ENCODE results near the gene NRXN3.

Gene NRXN3

DNA sequence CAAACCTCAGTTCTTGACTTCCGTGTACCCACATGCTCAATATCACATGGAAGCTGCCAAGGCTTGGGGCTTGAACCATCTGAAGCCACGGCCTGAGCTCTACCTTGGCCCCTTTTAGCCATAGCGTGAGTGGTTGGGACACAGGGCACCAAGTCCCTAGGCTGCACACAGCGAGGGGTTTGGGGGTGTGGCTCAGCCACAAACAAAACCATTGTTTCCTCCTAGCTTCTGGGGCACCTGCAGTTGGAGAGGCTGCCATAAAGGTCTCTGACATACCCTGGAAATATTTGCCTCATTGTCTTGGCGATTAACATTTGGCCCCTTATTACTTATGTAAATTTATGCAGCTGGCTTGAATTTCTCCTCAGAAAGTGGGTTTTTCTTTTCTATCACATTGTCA, 628.6 kb downstream of the NRXN3 start:
- no peak overlapping the region for H3K4me3 ChIP-seq (ENCODE audit: low read depth, low read length)
- TF ChIP-seq, protein P1, sequence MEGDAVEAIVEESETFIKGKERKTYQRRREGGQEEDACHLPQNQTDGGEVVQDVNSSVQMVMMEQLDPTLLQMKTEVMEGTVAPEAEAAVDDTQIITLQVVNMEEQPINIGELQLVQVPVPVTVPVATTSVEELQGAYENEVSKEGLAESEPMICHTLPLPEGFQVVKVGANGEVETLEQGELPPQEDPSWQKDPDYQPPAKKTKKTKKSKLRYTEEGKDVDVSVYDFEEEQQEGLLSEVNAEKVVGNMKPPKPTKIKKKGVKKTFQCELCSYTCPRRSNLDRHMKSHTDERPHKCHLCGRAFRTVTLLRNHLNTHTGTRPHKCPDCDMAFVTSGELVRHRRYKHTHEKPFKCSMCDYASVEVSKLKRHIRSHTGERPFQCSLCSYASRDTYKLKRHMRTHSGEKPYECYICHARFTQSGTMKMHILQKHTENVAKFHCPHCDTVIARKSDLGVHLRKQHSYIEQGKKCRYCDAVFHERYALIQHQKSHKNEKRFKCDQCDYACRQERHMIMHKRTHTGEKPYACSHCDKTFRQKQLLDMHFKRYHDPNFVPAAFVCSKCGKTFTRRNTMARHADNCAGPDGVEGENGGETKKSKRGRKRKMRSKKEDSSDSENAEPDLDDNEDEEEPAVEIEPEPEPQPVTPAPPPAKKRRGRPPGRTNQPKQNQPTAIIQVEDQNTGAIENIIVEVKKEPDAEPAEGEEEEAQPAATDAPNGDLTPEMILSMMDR (IDR thresholded peaks at IDR 0.05; ENCODE audit: low read depth, low read length): no peak

GRCh38 chr14:78805570-78805969, 635.4 kb downstream of the NRXN3 start:
- no peak overlapping the region for H3K4me3 ChIP-seq (ENCODE audit: low read depth, low read length)
- TF ChIP-seq, protein P1 (IDR thresholded peaks at IDR 0.05; ENCODE audit: low read depth, low read length): no peak

- no peak overlapping the region for H3K4me3 ChIP-seq (ENCODE audit: low read depth, low read length)
- TF ChIP-seq, protein P1 (IDR thresholded peaks at IDR 0.05; ENCODE audit: low read depth, low read length): no peak
These were observed 652.9 kb downstream of the NRXN3 start for GRCh38 chr14:78823035-78823434.

DNA sequence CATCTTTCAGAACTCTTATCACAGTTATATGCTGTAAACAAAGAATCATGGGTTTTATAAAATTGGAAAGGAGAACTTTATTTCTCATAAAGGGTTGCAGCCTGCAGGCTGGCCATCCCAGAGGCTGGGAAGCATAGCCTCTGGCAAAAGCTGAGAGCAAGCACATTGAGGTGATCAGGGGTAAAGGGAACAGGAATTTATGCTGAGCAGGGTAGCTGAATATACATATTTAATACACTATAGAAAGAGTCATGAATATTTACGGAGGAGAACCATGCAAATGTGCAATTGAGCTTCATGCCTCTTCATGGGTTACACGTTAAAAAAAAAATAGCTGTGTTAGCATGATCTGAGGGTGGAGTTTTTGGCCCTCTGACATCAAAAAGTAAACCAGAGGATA, 653.3 kb downstream of the NRXN3 start:
- TF ChIP-seq, protein P1 (IDR thresholded peaks at IDR 0.05; ENCODE audit: low read depth, low read length): no peak
- no peak overlapping the region for H3K4me3 ChIP-seq (ENCODE audit: low read depth, low read length)

DNA sequence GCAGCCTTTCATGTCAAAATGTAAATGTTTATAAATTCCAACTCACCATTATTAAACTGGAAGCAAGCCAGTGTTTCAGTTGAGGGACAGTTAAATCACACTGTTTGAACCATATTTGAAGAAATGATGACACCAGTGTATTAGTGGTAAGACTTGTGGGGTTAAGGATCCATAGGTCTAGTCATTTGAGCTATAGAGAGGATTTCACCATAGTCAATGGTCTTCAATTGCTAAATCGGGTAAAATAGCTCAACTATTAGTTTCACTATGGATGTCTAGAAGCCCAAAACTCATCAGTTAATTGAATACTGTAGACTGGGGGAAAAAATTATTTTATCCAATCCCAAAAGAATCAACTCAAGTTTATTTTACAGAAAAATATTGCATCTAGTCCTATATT, 659.1 kb downstream of the NRXN3 start:
- TF ChIP-seq, protein P1 (IDR thresholded peaks at IDR 0.05; ENCODE audit: low read depth, low read length): no peak
- H3K4me3 ChIP-seq (ENCODE audit: low read depth, low read length): no peak overlapping the region

DNA sequence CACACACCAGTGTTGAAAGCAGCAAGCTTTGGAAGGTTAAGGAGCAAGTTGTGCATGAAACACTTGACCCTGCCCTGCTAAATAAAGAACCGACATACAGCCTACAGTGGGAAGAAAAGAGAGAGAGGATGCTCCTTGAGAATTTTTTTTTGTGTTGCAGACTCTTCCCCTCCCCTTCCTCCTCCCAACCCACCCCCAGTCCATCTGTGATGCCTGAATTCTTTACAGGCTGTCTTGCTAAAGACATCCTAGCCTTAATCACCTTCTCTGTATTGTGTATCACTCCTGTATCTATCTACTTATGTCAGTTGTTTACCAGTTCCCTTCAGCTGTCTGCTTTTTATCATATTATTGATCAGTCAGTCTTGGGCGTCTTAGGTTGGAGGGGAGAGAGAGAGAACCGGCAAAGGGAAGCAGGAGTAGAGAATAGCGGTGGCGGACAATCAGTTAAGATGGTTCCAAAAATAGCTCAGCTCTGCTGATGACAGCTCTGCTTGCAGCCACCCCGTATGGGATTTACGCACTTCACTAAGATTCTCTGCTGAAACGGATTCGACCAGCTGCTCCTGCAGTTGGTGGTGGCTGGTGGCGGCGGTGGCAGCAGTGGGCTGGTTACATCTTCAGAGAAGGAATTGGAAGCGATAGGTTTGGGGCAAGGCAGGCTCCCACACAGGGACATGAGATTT, 664.7 kb downstream of the NRXN3 start:
- TF ChIP-seq, protein P1 (IDR thresholded peaks at IDR 0.05; ENCODE audit: low read depth, low read length): no peak
- no peak overlapping the region for H3K4me3 ChIP-seq (ENCODE audit: low read depth, low read length)

DNA sequence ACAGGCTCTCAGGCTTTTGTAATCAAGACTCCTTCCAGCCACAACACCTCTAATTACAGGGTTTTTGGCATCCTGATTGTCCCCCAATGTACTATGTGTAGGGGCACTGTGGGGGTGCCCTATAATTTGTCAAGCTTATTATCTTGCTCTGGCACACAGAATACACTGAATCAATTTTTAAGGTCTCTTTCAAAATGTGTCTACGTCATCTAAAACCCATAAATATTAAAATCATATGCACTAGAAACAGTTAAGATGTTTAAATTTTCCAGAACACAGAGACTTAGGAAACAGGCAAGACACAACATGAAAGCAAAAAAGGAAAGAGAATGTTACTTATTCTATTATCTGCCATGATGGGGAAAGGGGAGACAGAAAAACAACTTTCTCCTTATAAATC, 665.7 kb downstream of the NRXN3 start:
- TF ChIP-seq, protein P1 (IDR thresholded peaks at IDR 0.05; ENCODE audit: low read depth, low read length): no peak
- H3K4me3 ChIP-seq (ENCODE audit: low read depth, low read length): no peak overlapping the region

All from WI38 (cell line).